GM12891 (cell line): Measurements from ENCODE around the gene ZNF674.

Source experiments
- PAX5 ChIP-seq: IDR thresholded peaks from 2 replicates; pipeline ENCODE4 v1.6.1; 2011; ENCODE audit warnings: low read length, moderate library complexity, mild to moderate bottlenecking; ENCODE audit not compliant: insufficient read depth, severe bottlenecking
- POLR2A ChIP-seq: IDR thresholded peaks from 2 replicates; pipeline ENCODE4 v1.6.1; 2011; ENCODE audit warnings: low read depth, low read length, control low read depth
- POLR2AphosphoS5 ChIP-seq: IDR thresholded peaks from 2 replicates; pipeline ENCODE4 v1.6.1; 2011; ENCODE audit warnings: low read depth, low read length, control low read depth
- POU2F2 ChIP-seq: IDR thresholded peaks from 2 replicates; pipeline ENCODE4 v1.6.1; 2011; ENCODE audit warnings: low read depth, mild to moderate bottlenecking, control low read depth, low read length, moderate library complexity
- SPI1 ChIP-seq: IDR thresholded peaks from 2 replicates; pipeline ENCODE4 v1.6.1; 2011; ENCODE audit warnings: low read depth, low read length, control low read depth
- TAF1 ChIP-seq: IDR thresholded peaks from 2 replicates; pipeline ENCODE4 v1.6.1; 2011; ENCODE audit warnings: low read depth, low read length, control low read depth

DNA sequence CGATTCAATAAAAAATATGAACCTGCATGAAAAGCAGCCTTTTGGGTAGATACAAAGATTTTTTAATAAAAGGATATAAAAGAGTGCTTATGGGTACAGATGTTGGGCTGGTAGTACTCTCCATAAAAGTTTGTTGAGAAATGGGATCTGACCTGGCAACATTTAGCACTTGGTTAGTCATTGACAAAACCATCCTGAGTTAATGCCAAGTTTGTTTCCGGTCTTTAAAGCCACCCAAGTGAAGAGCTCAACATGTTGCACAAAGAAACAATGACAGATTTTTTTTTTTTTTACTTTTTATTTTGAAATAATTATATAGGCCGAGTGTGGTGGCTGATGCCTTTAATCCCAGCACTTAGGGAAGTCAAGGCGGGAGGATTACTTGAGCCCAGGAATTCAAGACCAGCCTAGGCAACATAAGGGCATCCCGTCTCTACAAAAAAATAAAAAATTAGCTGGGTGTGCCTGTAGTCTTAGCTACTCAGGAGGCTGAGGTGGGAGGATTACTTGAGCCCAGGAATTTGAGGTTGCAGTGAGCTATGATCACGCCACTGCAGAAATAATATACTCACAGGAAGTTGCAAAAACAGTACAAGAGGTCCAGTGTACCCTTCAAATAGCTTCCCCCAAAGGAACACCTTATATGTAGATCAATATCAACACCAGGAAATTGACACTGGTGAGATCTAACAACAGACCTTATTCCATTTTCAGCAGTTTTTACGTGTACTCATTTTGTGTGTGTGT, 44.9 kb upstream of the ZNF674 start:
- no peak for TF ChIP-seq POLR2AphosphoS5
- TF ChIP-seq POLR2A, result no peak
- TF ChIP-seq TAF1, result no peak
- no peak for TF ChIP-seq SPI1
- TF ChIP-seq PAX5, result no peak
- TF ChIP-seq POU2F2, result no peak
